GM23338 (cell line): ENCODE data around the gene FAM171A1. TPM values are rescaled to one million over a fixed set of nuclear protein-coding genes. Genes with fewer than 3 reads are reported as not detected.

Experiments
- ATAC-seq: fragments of 200-7000 bp; cut with Tn5 transposase; 3 replicates; pipeline ENCODE4 v1.9.1; 2020
- DNase-seq: peaks from one replicate; pipeline ENCODE4 v3.0.0-alpha.2; 2015; ENCODE audit warnings: low spot score
- H2AFZ ChIP-seq: fragments of 200-600 bp; sonication (generic); 2 replicates; pipeline ENCODE4 v1.8.0; 2016; ENCODE audit warnings: antibody characterized with exemption, mild to moderate bottlenecking, moderate library complexity
- H3F3A ChIP-seq: fragments of 200-600 bp; sonication (generic); replicated peaks from 2 replicates; pipeline ENCODE4 v1.8.0; 2017; ENCODE audit warnings: antibody characterized with exemption, mixed run types, low read depth
- H3K27ac ChIP-seq: fragments of 200-600 bp; sonication (generic); 2 replicates; pipeline ENCODE4 v1.6.1; 2016; ENCODE audit warnings: low read depth
- H3K27me3 ChIP-seq: fragments of 200-600 bp; sonication (generic); 2 replicates; pipeline ENCODE4 v1.8.0; 2016; ENCODE audit warnings: mild to moderate bottlenecking, mixed run types, moderate library complexity; ENCODE audit not compliant: insufficient read depth
- H3K36me3 ChIP-seq: fragments of 200-600 bp; sonication (generic); 2 replicates; pipeline ENCODE4 v1.8.0; 2016; ENCODE audit warnings: mild to moderate bottlenecking; ENCODE audit not compliant: insufficient read depth
- H3K4me1 ChIP-seq: fragments of 200-600 bp; sonication (generic); 2 replicates; pipeline ENCODE4 v1.8.0; 2016; ENCODE audit warnings: mild to moderate bottlenecking, moderate library complexity; ENCODE audit not compliant: insufficient read depth
- H3K4me2 ChIP-seq: fragments of 200-600 bp; sonication (generic); 2 replicates; pipeline ENCODE4 v1.7.1; 2017; ENCODE audit warnings: mixed run types
- H3K4me3 ChIP-seq: fragments of 200-600 bp; sonication (generic); 2 replicates; pipeline ENCODE4 v1.6.1; 2016; ENCODE audit warnings: mixed run types
- H3K79me2 ChIP-seq: fragments of 200-600 bp; sonication (generic); replicated peaks from 2 replicates; pipeline ENCODE4 v1.8.0; 2017; ENCODE audit warnings: mild to moderate bottlenecking; ENCODE audit not compliant: insufficient read depth
- H3K9me2 ChIP-seq: fragments of 200-600 bp; sonication (generic); 2 replicates; pipeline ENCODE4 v1.8.0; 2017; ENCODE audit not compliant: insufficient read depth
- H4K20me1 ChIP-seq: fragments of 200-600 bp; sonication (generic); replicated peaks from 2 replicates; pipeline ENCODE4 v1.8.0; 2017; ENCODE audit warnings: mild to moderate bottlenecking; ENCODE audit not compliant: insufficient read depth
- H3K27ac Mint-ChIP-seq: 2 replicates; pipeline ENCODE4 v1.8.0; 2020; ENCODE audit warnings: inconsistent platforms, mild to moderate bottlenecking, moderate library complexity, mixed read lengths
- H3K27me3 Mint-ChIP-seq: 3 replicates; pipeline ENCODE4 v1.8.0; 2022; ENCODE audit warnings: low read depth, mild to moderate bottlenecking, moderate library complexity, mixed read lengths, inconsistent platforms; ENCODE audit not compliant: insufficient read depth, poor library complexity
- H3K36me3 Mint-ChIP-seq: 3 replicates; pipeline ENCODE4 v1.8.0; 2021; ENCODE audit warnings: low read depth, mild to moderate bottlenecking, inconsistent platforms, moderate library complexity, mixed read lengths
- H3K4me1 Mint-ChIP-seq: 3 replicates; pipeline ENCODE4 v1.8.0; 2020; ENCODE audit warnings: mild to moderate bottlenecking, inconsistent platforms, mixed read lengths
- H3K4me3 Mint-ChIP-seq: 3 replicates; pipeline ENCODE4 v1.8.0; 2021; ENCODE audit warnings: moderate library complexity, mild to moderate bottlenecking, inconsistent platforms, mixed read lengths
- H3K9me3 Mint-ChIP-seq: 3 replicates; pipeline ENCODE4 v1.8.0; 2020; ENCODE audit warnings: moderate library complexity, mild to moderate bottlenecking, inconsistent platforms, mixed read lengths
- CREB1 ChIP-seq: fragments of 250-450 bp; sonication (Bioruptor Pico); IDR thresholded peaks from 2 replicates; pipeline ENCODE4 v1.5.0; 2020; ENCODE audit warnings: low read depth, mild to moderate bottlenecking, moderate library complexity
- CTCF ChIP-seq, 2 experiments: fragments of 200-600 bp in 1 of 2; sonication (generic) in 1 of 2; conservative IDR thresholded peaks; 2 replicates each; pipeline versions ENCODE4 v1.5.1 to v1.6.1; 2016 to 2017; ENCODE audit warnings: antibody characterized with exemption in 2 of 2, low read depth in 2 of 2, mild to moderate bottlenecking in 2 of 2, moderate library complexity in 1 of 2
- ETS1 ChIP-seq: IDR thresholded peaks from 2 replicates; pipeline ENCODE4 v1.6.1; 2016; ENCODE audit warnings: antibody characterized with exemption
- EZH2 ChIP-seq: fragments of 200-600 bp; sonication (generic); IDR thresholded peaks from one replicate; pipeline ENCODE4 v1.8.0; 2017; ENCODE audit warnings: antibody characterized with exemption, mild to moderate bottlenecking, low read depth; ENCODE audit not compliant: unreplicated experiment
- EZH2phosphoT487 ChIP-seq: fragments of 200-600 bp; sonication (generic); IDR thresholded peaks from one replicate; pipeline ENCODE4 v1.8.1; 2018; ENCODE audit warnings: antibody characterized with exemption; ENCODE audit not compliant: unreplicated experiment
- JUNB ChIP-seq: IDR thresholded peaks from one replicate; pipeline ENCODE4 v1.6.1; 2016; ENCODE audit warnings: antibody characterized with exemption; ENCODE audit not compliant: unreplicated experiment
- NANOG ChIP-seq: IDR thresholded peaks from 2 replicates; pipeline ENCODE4 v1.6.1; 2016; ENCODE audit warnings: antibody characterized with exemption, borderline replicate concordance
- POLR2AphosphoS5 ChIP-seq: IDR thresholded peaks from 2 replicates; pipeline ENCODE4 v1.6.1; 2016; ENCODE audit warnings: antibody characterized with exemption, low read depth
- STAT1 ChIP-seq: IDR thresholded peaks from one replicate; pipeline ENCODE4 v1.6.1; 2016; ENCODE audit warnings: antibody characterized with exemption; ENCODE audit not compliant: unreplicated experiment
- ZNF114 ChIP-seq: fragments of 250-450 bp; sonication (Bioruptor Pico); IDR thresholded peaks from 2 replicates; pipeline ENCODE4 v1.5.0; 2020; ENCODE audit warnings: mild to moderate bottlenecking, moderate library complexity
- ZNF331 ChIP-seq: fragments of 250-450 bp; sonication (Bioruptor Pico); IDR thresholded peaks from 2 replicates; pipeline ENCODE4 v1.5.0; 2020; ENCODE audit warnings: low read depth, mild to moderate bottlenecking, moderate library complexity
- polyA plus RNA-seq: library from polyadenylated mRNA; unstranded; fragments of >200 nt; fragmentation: Nextera tagmentation; extraction: Ambion mirVana; gene quantifications from 2 replicates; pipeline ENCODE4 v1.2.1, GENCODE V29; 2016
- total RNA-seq: library from RNA; depleted of rRNA; stranded (reverse); fragments of >200 nt; shearing (Covaris generic); gene quantifications from 2 replicates; pipeline ENCODE4 v1.2.3, GENCODE V29; 2014
- TF ChIP-seq, protein P1 (sequence below): fragments of 250-450 bp; sonication (Bioruptor Pico); IDR thresholded peaks from 2 replicates; pipeline ENCODE4 v1.5.0; 2020; ENCODE audit warnings: mild to moderate bottlenecking, moderate library complexity
- TF ChIP-seq, protein P2 (sequence below): IDR thresholded peaks from one replicate; pipeline ENCODE4 v1.6.1; 2018; ENCODE audit warnings: antibody characterized with exemption; ENCODE audit not compliant: unreplicated experiment

FAM171A1 gene
- total and polyA plus RNA-seq, 2 experiments from 2014 or later = 11.3 to 32.2 TPM

- no peak for ATAC-seq
- no peak overlapping the region for H3K27ac ChIP-seq
- H3K4me3 ChIP-seq = no peak overlapping the region
- Mint-ChIP-seq H3K27me3 (peaks cover 4% of the 10 kb centered on the region), H3K4me1 (peaks cover 28% of the 10 kb centered on the region), H3K36me3 (no peaks in the 10 kb centered on the region), H3K9me3 (no peaks in the 10 kb centered on the region; the same call in 2 of the 3 replicates), H3K4me3 (no peak overlapping the region), H3K27ac (no peak overlapping the region)
- no peaks in the 10 kb centered on the region for H3F3A ChIP-seq
- H3K79me2 ChIP-seq = peaks cover 59% of the 10 kb centered on the region
- peaks cover 4% of the 10 kb centered on the region for H4K20me1 ChIP-seq
- peaks cover 18% of the 10 kb centered on the region; the same call in 1 of the 2 replicates for H3K4me1 ChIP-seq
- no peak for DNase-seq
- H2AFZ ChIP-seq = no peak overlapping the region
- TF ChIP-seq ZNF114 (CRISPR knock-in tag) = no peak
- no peak for TF ChIP-seq JUNB
- TF ChIP-seq POLR2AphosphoS5 = no peak
- TF ChIP-seq, protein P1, sequence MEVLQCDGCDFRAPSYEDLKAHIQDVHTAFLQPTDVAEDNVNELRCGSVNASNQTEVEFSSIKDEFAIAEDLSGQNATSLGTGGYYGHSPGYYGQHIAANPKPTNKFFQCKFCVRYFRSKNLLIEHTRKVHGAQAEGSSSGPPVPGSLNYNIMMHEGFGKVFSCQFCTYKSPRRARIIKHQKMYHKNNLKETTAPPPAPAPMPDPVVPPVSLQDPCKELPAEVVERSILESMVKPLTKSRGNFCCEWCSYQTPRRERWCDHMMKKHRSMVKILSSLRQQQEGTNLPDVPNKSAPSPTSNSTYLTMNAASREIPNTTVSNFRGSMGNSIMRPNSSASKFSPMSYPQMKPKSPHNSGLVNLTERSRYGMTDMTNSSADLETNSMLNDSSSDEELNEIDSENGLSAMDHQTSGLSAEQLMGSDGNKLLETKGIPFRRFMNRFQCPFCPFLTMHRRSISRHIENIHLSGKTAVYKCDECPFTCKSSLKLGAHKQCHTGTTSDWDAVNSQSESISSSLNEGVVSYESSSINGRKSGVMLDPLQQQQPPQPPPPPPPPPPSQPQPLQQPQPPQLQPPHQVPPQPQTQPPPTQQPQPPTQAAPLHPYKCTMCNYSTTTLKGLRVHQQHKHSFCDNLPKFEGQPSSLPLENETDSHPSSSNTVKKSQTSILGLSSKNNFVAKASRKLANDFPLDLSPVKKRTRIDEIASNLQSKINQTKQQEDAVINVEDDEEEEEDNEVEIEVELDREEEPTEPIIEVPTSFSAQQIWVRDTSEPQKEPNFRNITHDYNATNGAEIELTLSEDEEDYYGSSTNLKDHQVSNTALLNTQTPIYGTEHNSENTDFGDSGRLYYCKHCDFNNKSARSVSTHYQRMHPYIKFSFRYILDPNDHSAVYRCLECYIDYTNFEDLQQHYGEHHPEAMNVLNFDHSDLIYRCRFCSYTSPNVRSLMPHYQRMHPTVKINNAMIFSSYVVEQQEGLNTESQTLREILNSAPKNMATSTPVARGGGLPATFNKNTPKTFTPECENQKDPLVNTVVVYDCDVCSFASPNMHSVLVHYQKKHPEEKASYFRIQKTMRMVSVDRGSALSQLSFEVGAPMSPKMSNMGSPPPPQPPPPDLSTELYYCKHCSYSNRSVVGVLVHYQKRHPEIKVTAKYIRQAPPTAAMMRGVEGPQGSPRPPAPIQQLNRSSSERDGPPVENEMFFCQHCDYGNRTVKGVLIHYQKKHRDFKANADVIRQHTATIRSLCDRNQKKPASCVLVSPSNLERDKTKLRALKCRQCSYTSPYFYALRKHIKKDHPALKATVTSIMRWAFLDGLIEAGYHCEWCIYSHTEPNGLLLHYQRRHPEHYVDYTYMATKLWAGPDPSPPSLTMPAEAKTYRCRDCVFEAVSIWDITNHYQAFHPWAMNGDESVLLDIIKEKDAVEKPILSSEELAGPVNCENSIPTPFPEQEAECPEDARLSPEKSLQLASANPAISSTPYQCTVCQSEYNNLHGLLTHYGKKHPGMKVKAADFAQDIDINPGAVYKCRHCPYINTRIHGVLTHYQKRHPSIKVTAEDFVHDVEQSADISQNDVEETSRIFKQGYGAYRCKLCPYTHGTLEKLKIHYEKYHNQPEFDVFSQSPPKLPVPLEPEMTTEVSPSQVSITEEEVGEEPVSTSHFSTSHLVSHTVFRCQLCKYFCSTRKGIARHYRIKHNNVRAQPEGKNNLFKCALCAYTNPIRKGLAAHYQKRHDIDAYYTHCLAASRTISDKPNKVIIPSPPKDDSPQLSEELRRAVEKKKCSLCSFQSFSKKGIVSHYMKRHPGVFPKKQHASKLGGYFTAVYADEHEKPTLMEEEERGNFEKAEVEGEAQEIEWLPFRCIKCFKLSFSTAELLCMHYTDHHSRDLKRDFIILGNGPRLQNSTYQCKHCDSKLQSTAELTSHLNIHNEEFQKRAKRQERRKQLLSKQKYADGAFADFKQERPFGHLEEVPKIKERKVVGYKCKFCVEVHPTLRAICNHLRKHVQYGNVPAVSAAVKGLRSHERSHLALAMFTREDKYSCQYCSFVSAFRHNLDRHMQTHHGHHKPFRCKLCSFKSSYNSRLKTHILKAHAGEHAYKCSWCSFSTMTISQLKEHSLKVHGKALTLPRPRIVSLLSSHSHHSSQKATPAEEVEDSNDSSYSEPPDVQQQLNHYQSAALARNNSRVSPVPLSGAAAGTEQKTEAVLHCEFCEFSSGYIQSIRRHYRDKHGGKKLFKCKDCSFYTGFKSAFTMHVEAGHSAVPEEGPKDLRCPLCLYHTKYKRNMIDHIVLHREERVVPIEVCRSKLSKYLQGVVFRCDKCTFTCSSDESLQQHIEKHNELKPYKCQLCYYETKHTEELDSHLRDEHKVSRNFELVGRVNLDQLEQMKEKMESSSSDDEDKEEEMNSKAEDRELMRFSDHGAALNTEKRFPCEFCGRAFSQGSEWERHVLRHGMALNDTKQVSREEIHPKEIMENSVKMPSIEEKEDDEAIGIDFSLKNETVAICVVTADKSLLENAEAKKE = no peak
- no peak for TF ChIP-seq NANOG
- TF ChIP-seq, protein P2, sequence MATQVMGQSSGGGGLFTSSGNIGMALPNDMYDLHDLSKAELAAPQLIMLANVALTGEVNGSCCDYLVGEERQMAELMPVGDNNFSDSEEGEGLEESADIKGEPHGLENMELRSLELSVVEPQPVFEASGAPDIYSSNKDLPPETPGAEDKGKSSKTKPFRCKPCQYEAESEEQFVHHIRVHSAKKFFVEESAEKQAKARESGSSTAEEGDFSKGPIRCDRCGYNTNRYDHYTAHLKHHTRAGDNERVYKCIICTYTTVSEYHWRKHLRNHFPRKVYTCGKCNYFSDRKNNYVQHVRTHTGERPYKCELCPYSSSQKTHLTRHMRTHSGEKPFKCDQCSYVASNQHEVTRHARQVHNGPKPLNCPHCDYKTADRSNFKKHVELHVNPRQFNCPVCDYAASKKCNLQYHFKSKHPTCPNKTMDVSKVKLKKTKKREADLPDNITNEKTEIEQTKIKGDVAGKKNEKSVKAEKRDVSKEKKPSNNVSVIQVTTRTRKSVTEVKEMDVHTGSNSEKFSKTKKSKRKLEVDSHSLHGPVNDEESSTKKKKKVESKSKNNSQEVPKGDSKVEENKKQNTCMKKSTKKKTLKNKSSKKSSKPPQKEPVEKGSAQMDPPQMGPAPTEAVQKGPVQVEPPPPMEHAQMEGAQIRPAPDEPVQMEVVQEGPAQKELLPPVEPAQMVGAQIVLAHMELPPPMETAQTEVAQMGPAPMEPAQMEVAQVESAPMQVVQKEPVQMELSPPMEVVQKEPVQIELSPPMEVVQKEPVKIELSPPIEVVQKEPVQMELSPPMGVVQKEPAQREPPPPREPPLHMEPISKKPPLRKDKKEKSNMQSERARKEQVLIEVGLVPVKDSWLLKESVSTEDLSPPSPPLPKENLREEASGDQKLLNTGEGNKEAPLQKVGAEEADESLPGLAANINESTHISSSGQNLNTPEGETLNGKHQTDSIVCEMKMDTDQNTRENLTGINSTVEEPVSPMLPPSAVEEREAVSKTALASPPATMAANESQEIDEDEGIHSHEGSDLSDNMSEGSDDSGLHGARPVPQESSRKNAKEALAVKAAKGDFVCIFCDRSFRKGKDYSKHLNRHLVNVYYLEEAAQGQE = no peak
- no peak for TF ChIP-seq CREB1 (CRISPR knock-in tag)
- no peak for TF ChIP-seq CTCF (conservative IDR thresholded peaks at IDR 0.05; ENCODE audit: low read depth in 2 of 2)
- TF ChIP-seq ETS1 = no peak
- TF ChIP-seq STAT1 = no peak
- TF ChIP-seq ZNF331 = no peak
- no peak for TF ChIP-seq EZH2
- TF ChIP-seq EZH2phosphoT487 = no peak
- no peaks in the 10 kb centered on the region for H3K9me2 ChIP-seq
- no peaks in the 10 kb centered on the region for H3K27me3 ChIP-seq
- no peaks in the 10 kb centered on the region; the same call in 1 of the 2 replicates for H3K36me3 ChIP-seq
- no peak overlapping the region for H3K4me2 ChIP-seq
These were observed 24.5 kb downstream of the FAM171A1 start for GRCh38 chr10:15346440-15347141.
